NCI-H187 (cell line): Measurements from ENCODE around the gene AHR.

Experiments used
- DNase-seq, 2 experiments: peaks; one replicate each; lab custom pipeline; 2025; lab: John Stamatoyannopoulos, UW

AHR gene

GRCh38 chr7:17304926-17305325 lies 6.5 kb downstream of the AHR start:
- DNase-seq = no peak

- no peak for DNase-seq
These were observed 7.1 kb downstream of the AHR start for GRCh38 chr7:17305387-17306171.

- DNase-seq = no peak
These were observed 8.5 kb downstream of the AHR start for GRCh38 chr7:17307000-17307399.

- no peak for DNase-seq
These were observed 9.1 kb downstream of the AHR start for GRCh38 chr7:17307558-17307957.

GRCh38 chr7:17307969-17308648 lies 9.7 kb downstream of the AHR start:
- no peak for DNase-seq

GRCh38 chr7:17311194-17311593 lies 12.7 kb downstream of the AHR start:
- no peak for DNase-seq

- no peak for DNase-seq
These were observed 13.5 kb downstream of the AHR start for GRCh38 chr7:17311952-17312351.

GRCh38 chr7:17312641-17313040 lies 14.2 kb downstream of the AHR start:
- DNase-seq = no peak

- no peak for DNase-seq
These were observed 14.7 kb downstream of the AHR start for GRCh38 chr7:17313194-17313593.

- no peak for DNase-seq
These were observed 17.5 kb downstream of the AHR start for GRCh38 chr7:17315974-17316373.

GRCh38 chr7:17318146-17318545 lies 19.7 kb downstream of the AHR start:
- no peak for DNase-seq

GRCh38 chr7:17319164-17320101 lies 21.0 kb downstream of the AHR start:
- DNase-seq = no peak

- no peak for DNase-seq
These were observed 21.6 kb downstream of the AHR start for GRCh38 chr7:17320102-17320497.

GRCh38 chr7:17320657-17321056 lies 22.2 kb downstream of the AHR start:
- DNase-seq = no peak

GRCh38 chr7:17325364-17325763 lies 26.9 kb downstream of the AHR start:
- no peak for DNase-seq

GRCh38 chr7:17326378-17326777 lies 27.9 kb downstream of the AHR start:
- DNase-seq = no peak

- no peak for DNase-seq
These were observed 30.2 kb downstream of the AHR start for GRCh38 chr7:17328641-17329040.

- no peak for DNase-seq
These were observed 31.0 kb downstream of the AHR start for GRCh38 chr7:17329440-17329839.

- DNase-seq = no peak
These were observed 33.5 kb downstream of the AHR start for GRCh38 chr7:17331891-17332501.

- DNase-seq = no peak
These were observed 34.8 kb downstream of the AHR start for GRCh38 chr7:17333221-17333620.

- DNase-seq = no peak
These were observed 37.7 kb downstream of the AHR start for GRCh38 chr7:17336168-17336567.

GRCh38 chr7:17339139-17339538 lies 40.7 kb downstream of the AHR start:
- DNase-seq = no peak
